T-helper 2 cell treated with Interferon-gamma antibody and Interleukin-4, amounts not matched to agents 5 μg/mL and 100 μg/mL, for 36 hours (primary cell): ENCODE measurements around the gene MYT1.
"Not testable (repeated sequence)": the region's sequence is repeated elsewhere in the genome, so short reads cannot be mapped to it uniquely, and the experiment has no call there.

Experiments
- DNase-seq: peaks from one replicate; pipeline ENCODE4 v3.0.0; 2021; ENCODE audit warnings: low spot score
- H3K27ac Mint-ChIP-seq: one replicate; pipeline ENCODE4 v1.8.0; 2021; ENCODE audit warnings: mild to moderate bottlenecking, mixed read lengths
- H3K27me3 Mint-ChIP-seq: one replicate; pipeline ENCODE4 v1.8.0; 2021; ENCODE audit warnings: low read depth, mixed read lengths
- H3K36me3 Mint-ChIP-seq: one replicate; pipeline ENCODE4 v1.8.0; 2021; ENCODE audit warnings: low read depth, mixed read lengths
- H3K4me1 Mint-ChIP-seq: one replicate; pipeline ENCODE4 v1.8.0; 2021; ENCODE audit warnings: low read depth, mixed read lengths
- H3K4me3 Mint-ChIP-seq: one replicate; pipeline ENCODE4 v1.8.0; 2022; ENCODE audit warnings: mild to moderate bottlenecking, moderate library complexity, mixed read lengths
- H3K9me3 Mint-ChIP-seq: one replicate; pipeline ENCODE4 v1.8.0; 2021; ENCODE audit warnings: mixed read lengths

Gene MYT1

GRCh38 chr20:64164123-64164836 lies at the start of gene MYT1:
MYT1 (plus strand) TSS chr20:64164452; CDS start chr20:64198862, 34,410 bp downstream.
- no peak within 1 kb of the TSS for H3K27ac Mint-ChIP-seq
- no peak for DNase-seq
- no peaks in the 10 kb centered on the region for H3K4me1 Mint-ChIP-seq
- H3K4me3 Mint-ChIP-seq: no peak within 1 kb of the TSS
- H3K9me3 Mint-ChIP-seq: no peaks in the 10 kb centered on the region
- H3K27me3 Mint-ChIP-seq: peaks cover 28% of the 10 kb centered on the region
- no peaks in the 10 kb centered on the region for H3K36me3 Mint-ChIP-seq

GRCh38 chr20:64115171-64115911 lies 48.9 kb upstream of the MYT1 start:
- peak; percentile 3 for DNase-seq
- Mint-ChIP-seq H3K4me3 (no peak overlapping the region), H3K27me3 (peaks cover 1% of the 10 kb centered on the region)

GRCh38 chr20:64116016-64116415 lies 48.2 kb upstream of the MYT1 start:
- Mint-ChIP-seq H3K27ac (no peak overlapping the region), H3K36me3 (no peaks in the 10 kb centered on the region), H3K9me3 (no peaks in the 10 kb centered on the region), H3K4me3 (no peak overlapping the region), H3K27me3 (peaks cover 4% of the 10 kb centered on the region), H3K4me1 (peaks cover 4% of the 10 kb centered on the region)
- DNase-seq: no peak

More at GRCh38 chr20:64115171-64115911, 48.9 kb upstream of the MYT1 start:
- H3K27ac Mint-ChIP-seq: no peak overlapping the region
- peaks cover 4% of the 10 kb centered on the region for H3K4me1 Mint-ChIP-seq
- H3K9me3 Mint-ChIP-seq: no peaks in the 10 kb centered on the region
- H3K36me3 Mint-ChIP-seq: no peaks in the 10 kb centered on the region

GRCh38 chr20:64116541-64117431 lies 47.5 kb upstream of the MYT1 start:
- Mint-ChIP-seq H3K4me1 (peaks cover 4% of the 10 kb centered on the region), H3K27me3 (peaks cover 9% of the 10 kb centered on the region), H3K9me3 (no peaks in the 10 kb centered on the region), H3K27ac (no peak overlapping the region), H3K4me3 (no peak overlapping the region), H3K36me3 (no peaks in the 10 kb centered on the region)
- peak; percentile 3 for DNase-seq

DNA sequence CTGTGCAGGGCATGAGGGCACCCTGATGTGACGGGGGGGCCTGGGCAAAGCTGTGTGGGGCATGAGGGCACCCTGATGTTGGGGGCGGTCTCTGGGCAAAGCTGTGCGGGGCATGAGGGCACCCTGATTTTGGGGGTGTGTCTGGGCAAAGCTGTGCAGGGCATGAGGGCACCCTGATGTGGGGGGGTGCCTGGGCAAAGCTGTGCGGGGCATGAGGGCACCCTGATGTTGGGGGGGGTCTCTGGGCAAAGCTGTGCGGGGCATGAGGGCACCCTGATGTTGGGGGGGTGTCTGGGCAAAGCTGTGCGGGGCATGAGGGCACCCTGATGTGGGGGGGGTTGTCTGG lies 46.8 kb upstream of the MYT1 start:
- DNase-seq: not testable (repeated sequence)

DNA sequence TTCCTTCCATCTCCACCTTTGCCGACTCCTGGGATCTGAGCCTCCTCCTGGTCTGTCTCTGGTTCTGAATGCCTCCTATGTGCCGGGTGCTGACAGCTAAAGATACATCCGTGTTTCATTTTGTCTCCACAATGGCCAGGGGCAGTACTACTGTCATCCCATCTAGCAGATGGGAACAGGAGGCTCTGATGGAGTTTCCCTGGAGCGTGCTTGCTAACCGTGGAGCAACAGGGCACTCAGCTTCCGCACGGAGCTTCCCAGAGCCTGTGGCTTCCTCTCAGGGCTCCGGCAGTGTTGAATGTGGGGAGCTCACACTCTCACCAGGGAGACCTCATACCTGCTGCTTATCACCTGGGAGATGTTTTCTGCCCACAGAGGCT lies 45.0 kb upstream of the MYT1 start:
- H3K9me3 Mint-ChIP-seq: no peaks in the 10 kb centered on the region
- peaks cover 18% of the 10 kb centered on the region for H3K27me3 Mint-ChIP-seq
- no peak for DNase-seq
- H3K4me1 Mint-ChIP-seq: peaks cover 4% of the 10 kb centered on the region
- H3K4me3 Mint-ChIP-seq: no peak overlapping the region
- H3K36me3 Mint-ChIP-seq: no peaks in the 10 kb centered on the region
- H3K27ac Mint-ChIP-seq: peak overlapping the region; percentile 36

More for the DNA sequence above, 46.8 kb upstream of the MYT1 start:
- H3K27me3 Mint-ChIP-seq, H3K27ac Mint-ChIP-seq, H3K4me3 Mint-ChIP-seq, H3K9me3 Mint-ChIP-seq, H3K4me1 Mint-ChIP-seq, H3K36me3 Mint-ChIP-seq: not testable (repeated sequence)

DNA sequence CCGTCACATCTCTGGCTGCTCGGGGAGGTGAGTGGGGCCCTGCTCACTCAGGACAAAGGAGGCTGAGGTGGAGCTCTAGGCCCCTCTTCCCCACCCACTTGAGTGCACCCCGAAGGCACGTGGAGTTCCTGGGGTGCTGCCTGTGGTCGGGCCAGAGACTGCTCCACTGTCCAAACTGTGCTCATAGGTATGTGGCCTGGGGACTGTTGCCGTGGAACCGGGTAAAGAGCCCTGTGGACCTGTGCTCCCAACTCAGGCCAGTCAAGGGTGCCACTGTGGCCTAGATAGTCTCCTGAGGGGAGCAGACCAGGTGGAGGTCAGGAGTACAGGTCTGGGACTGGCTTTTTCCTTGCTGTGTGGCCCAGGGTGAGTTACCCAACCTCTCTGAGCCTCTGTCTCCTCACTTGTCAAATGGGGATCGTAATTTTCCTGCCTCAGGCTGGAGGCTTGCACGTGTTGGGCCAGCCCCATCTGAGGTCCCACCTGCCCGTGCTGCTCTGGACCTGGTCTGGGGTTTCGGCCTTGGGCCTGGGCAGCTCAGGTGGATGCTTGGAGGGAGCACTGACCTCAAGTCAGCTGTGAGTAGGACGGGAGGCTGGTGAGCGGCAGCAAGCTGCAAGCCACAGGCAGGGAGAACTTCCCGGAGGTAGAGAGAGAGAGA lies 44.4 kb upstream of the MYT1 start:
- peaks cover 22% of the 10 kb centered on the region for H3K27me3 Mint-ChIP-seq
- peaks cover 4% of the 10 kb centered on the region for H3K4me1 Mint-ChIP-seq
- no peaks in the 10 kb centered on the region for H3K9me3 Mint-ChIP-seq
- H3K27ac Mint-ChIP-seq: peak overlapping the region; percentile 76
- H3K36me3 Mint-ChIP-seq: no peaks in the 10 kb centered on the region
- H3K4me3 Mint-ChIP-seq: peak overlapping the region; percentile 73
- no peak for DNase-seq

- no peak overlapping the region for H3K4me3 Mint-ChIP-seq
Observed at GRCh38 chr20:64121586-64121985, 42.7 kb upstream of the MYT1 start.

GRCh38 chr20:64122927-64123326 lies 41.3 kb upstream of the MYT1 start:
- H3K27me3 Mint-ChIP-seq: peaks cover 22% of the 10 kb centered on the region
- not testable (repeated sequence) for H3K27ac Mint-ChIP-seq, H3K4me3 Mint-ChIP-seq, H3K36me3 Mint-ChIP-seq, DNase-seq, H3K9me3 Mint-ChIP-seq, H3K4me1 Mint-ChIP-seq

More at GRCh38 chr20:64121586-64121985, 42.7 kb upstream of the MYT1 start:
- H3K4me1 Mint-ChIP-seq: peaks cover 4% of the 10 kb centered on the region
- H3K27me3 Mint-ChIP-seq: peaks cover 22% of the 10 kb centered on the region
- DNase-seq: no peak
- no peaks in the 10 kb centered on the region for H3K9me3 Mint-ChIP-seq
- no peak overlapping the region for H3K27ac Mint-ChIP-seq
- H3K36me3 Mint-ChIP-seq: no peaks in the 10 kb centered on the region

- not testable (repeated sequence) for H3K9me3 Mint-ChIP-seq, H3K27ac Mint-ChIP-seq, H3K4me3 Mint-ChIP-seq, H3K36me3 Mint-ChIP-seq, DNase-seq, H3K4me1 Mint-ChIP-seq
- peaks cover 25% of the 10 kb centered on the region for H3K27me3 Mint-ChIP-seq
Observed at GRCh38 chr20:64123517-64123916, 40.7 kb upstream of the MYT1 start.

DNA sequence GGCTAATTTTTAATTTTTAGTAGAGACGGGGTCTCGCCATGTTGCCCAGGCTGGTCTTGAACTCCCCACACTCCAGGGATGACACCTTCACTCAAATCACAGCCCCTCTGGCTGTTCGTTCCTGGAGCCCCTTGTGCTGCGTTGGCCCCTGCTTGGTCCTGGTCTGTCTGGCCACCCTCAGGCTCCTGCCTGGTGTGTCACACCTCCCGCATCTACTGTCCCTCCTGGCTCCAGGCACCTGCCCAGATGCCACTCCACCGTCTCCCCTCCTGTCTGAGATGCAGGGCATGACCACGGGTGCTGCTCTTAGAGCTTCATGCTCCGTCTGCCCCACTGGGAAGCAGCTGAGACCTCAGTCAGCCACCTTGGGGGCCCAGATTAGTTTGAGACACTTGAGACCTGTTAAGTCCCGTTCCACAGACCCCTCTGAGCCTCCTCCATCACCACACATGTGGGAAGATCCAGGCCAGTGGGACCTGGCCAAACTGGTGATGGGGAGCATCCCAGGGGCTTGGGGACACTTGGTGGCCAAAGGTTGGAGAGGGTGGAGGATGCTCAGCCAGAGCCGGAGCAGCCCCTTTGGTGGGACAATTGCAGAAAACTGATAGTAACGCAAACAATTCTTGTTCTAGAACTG lies 35.0 kb upstream of the MYT1 start:
- peaks cover 12% of the 10 kb centered on the region for H3K27me3 Mint-ChIP-seq
- H3K4me1 Mint-ChIP-seq: no peaks in the 10 kb centered on the region
- H3K9me3 Mint-ChIP-seq: no peaks in the 10 kb centered on the region
- no peak overlapping the region for H3K4me3 Mint-ChIP-seq
- H3K36me3 Mint-ChIP-seq: no peaks in the 10 kb centered on the region
- no peak overlapping the region for H3K27ac Mint-ChIP-seq
- no peak for DNase-seq

DNA sequence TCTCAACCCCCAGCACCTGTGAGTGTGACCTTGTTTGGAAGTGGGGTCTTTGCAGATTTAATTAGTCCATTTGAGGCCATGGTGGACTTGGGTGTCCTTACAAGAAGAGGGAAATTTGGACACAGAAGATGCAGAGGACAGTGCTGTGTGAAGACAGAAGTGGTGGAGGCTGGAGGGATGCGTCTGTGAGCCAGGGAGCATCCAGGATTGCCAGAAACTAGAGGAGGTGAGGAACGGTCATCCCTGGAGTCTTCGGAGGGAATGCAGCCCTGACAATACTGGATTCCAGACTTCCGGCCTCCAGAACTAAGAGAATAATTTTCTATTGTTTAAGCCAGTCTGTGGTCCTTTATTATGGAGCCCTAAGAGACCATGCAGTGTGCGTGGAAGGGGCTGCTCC lies 34.0 kb upstream of the MYT1 start:
- Mint-ChIP-seq H3K27ac (no peak overlapping the region), H3K27me3 (peaks cover 8% of the 10 kb centered on the region), H3K36me3 (no peaks in the 10 kb centered on the region), H3K9me3 (no peaks in the 10 kb centered on the region), H3K4me1 (no peaks in the 10 kb centered on the region), H3K4me3 (no peak overlapping the region)
- DNase-seq: no peak

- Mint-ChIP-seq H3K4me1 (no peaks in the 10 kb centered on the region), H3K9me3 (no peaks in the 10 kb centered on the region), H3K27ac (no peak overlapping the region), H3K27me3 (peaks cover 8% of the 10 kb centered on the region), H3K4me3 (no peak overlapping the region), H3K36me3 (no peaks in the 10 kb centered on the region)
- DNase-seq: no peak
Observed at GRCh38 chr20:64130876-64131275, 33.4 kb upstream of the MYT1 start.
